Ascending aorta (tissue), 2 donors: ENCODE data around the gene OR2AE1. TPM values are rescaled to one million over a fixed set of nuclear protein-coding genes. Genes with fewer than 3 reads are reported as not detected.

ENCODE experiments used
- DNase-seq, 2 donors: peaks; one replicate each; pipeline ENCODE4 v3.0.0-alpha.2; 2019; ENCODE audit warnings: low spot score in 2 of 2
- H3K27ac ChIP-seq, 2 donors: fragments of 200-600 bp; sonication (generic); one replicate each; pipeline ENCODE4 v1.5.1; 2016 to 2017; ENCODE audit warnings: mild to moderate bottlenecking in 1 of 2
- H3K27me3 ChIP-seq: fragments of 200-600 bp; sonication (generic); one replicate; pipeline ENCODE4 v1.5.1; 2017
- H3K36me3 ChIP-seq, 2 donors: fragments of 200-600 bp; sonication (generic); one replicate each; pipeline ENCODE4 v1.5.1; 2016
- H3K4me1 ChIP-seq, 2 donors: fragments of 200-600 bp; sonication (generic); one replicate each; pipeline ENCODE4 v1.5.1; 2016 to 2017; ENCODE audit warnings: mild to moderate bottlenecking in 1 of 2
- H3K4me3 ChIP-seq, 2 donors: fragments of 200-600 bp; sonication (generic); one replicate each; pipeline ENCODE4 v1.5.1; 2016 to 2017; ENCODE audit warnings: mild to moderate bottlenecking in 1 of 2
- H3K9me3 ChIP-seq, 2 donors: fragments of 200-600 bp; sonication (generic); one replicate each; pipeline ENCODE4 v1.5.1; 2016
- intact Hi-C: fragments of 100-400 bp; cut with DNase I; formaldehyde crosslinking; loops from one replicate; pipeline ENCODE4 v1.15.1; 2023
- total RNA-seq: library from RNA; depleted of rRNA; stranded (reverse); fragments of >200 nt; gene quantifications from one replicate; pipeline ENCODE4 v1.1.0, GENCODE V29; 2016
- TF ChIP-seq, protein P1 (sequence below), 3 experiments: fragments of 200-600 bp in 2 of 3; fragments of 450-650 bp in 1 of 3; sonication (generic) in 2 of 3; IDR thresholded peaks; one replicate each; pipeline ENCODE4 v1.5.1; 2016 to 2019; ENCODE audit warnings: antibody characterized with exemption in 3 of 3, mild to moderate bottlenecking in 1 of 3, moderate library complexity in 1 of 3

The OR2AE1 gene, protein sequence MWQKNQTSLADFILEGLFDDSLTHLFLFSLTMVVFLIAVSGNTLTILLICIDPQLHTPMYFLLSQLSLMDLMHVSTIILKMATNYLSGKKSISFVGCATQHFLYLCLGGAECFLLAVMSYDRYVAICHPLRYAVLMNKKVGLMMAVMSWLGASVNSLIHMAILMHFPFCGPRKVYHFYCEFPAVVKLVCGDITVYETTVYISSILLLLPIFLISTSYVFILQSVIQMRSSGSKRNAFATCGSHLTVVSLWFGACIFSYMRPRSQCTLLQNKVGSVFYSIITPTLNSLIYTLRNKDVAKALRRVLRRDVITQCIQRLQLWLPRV
- total RNA-seq: not detected

DNA sequence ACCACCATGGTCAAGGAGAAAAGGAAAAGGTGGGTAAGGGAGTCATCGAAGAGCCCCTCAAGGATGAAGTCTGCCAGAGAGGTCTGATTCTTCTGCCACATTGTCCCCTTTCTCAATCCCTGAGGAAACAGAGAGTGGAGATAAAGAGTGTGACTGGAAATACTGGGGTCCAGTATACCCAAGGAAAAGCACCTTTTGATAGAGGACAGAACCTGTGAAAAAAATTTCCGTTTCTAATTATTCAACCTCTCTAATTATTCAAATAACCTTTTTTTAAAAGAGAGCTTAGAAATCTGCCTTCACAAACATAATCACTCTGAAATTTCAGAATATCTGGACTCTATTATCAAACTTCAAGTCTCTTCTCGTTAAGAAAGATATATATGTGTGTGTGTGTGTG lies at the start of gene OR2AE1:
Gene OR2AE1 (minus strand): TSS at position 101 of the 400 bp plus-strand sequence. CDS start 0 bp downstream, at position 101.
- no peaks in the 10 kb centered on the region for H3K9me3 ChIP-seq
- TF ChIP-seq, protein P1, sequence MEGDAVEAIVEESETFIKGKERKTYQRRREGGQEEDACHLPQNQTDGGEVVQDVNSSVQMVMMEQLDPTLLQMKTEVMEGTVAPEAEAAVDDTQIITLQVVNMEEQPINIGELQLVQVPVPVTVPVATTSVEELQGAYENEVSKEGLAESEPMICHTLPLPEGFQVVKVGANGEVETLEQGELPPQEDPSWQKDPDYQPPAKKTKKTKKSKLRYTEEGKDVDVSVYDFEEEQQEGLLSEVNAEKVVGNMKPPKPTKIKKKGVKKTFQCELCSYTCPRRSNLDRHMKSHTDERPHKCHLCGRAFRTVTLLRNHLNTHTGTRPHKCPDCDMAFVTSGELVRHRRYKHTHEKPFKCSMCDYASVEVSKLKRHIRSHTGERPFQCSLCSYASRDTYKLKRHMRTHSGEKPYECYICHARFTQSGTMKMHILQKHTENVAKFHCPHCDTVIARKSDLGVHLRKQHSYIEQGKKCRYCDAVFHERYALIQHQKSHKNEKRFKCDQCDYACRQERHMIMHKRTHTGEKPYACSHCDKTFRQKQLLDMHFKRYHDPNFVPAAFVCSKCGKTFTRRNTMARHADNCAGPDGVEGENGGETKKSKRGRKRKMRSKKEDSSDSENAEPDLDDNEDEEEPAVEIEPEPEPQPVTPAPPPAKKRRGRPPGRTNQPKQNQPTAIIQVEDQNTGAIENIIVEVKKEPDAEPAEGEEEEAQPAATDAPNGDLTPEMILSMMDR (IDR thresholded peaks at IDR 0.05): no peak
- H3K27me3 ChIP-seq: no peaks in the 10 kb centered on the region
- intact Hi-C loops: no loop called here
- H3K4me3 ChIP-seq: no peak within 1 kb of the TSS
- no peaks in the 10 kb centered on the region for H3K4me1 ChIP-seq
- no peaks in the 10 kb centered on the region for H3K36me3 ChIP-seq
- H3K27ac ChIP-seq: no peak within 1 kb of the TSS
- DNase-seq: no peak

DNA sequence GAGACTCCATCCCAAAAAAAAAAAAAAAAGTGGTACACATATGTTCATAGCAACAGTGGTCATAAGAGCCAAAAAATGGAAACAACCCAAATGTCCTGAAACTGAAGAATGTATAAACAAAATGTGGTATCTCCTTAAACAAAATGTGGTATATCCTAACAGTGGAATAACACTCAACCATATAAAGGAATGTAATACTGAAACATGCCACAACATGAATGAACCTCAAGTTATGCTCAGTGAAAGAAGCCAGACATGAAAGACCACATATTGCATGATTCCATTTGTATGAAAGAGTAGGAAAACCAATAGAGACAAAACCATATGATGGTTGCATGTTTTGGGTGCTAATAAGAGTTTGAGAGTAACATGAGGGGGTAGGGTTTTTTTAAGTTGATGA lies 49.5 kb upstream of the OR2AE1 start:
- Histone ChIP-seq H3K4me1 (no peaks in the 10 kb centered on the region), H3K36me3 (no peaks in the 10 kb centered on the region), H3K27ac (no peak overlapping the region), H3K9me3 (no peaks in the 10 kb centered on the region), H3K4me3 (no peak overlapping the region), H3K27me3 (no peaks in the 10 kb centered on the region)
- intact Hi-C loops: no loop called here
- DNase-seq: no peak
- TF ChIP-seq, protein P1 (IDR thresholded peaks at IDR 0.05): no peak

DNA sequence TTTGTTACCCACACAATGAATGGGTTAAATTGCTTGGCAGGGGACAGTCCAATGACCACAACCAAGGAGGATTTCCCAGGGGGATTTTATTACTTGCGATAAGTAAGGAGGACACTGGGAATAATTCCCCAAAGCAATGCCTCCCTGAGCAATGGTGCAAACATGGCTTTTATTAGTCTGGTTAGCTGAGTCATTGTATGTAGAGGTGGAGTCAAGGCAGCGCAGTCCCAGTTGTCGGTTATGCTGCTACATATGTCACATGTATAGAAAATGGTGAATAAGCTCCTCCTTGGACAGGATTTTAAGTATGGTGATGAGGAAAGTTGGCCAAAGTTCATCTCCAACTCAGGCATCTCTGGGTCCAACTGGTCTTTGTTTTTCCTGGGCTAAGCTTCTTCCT lies 46.4 kb upstream of the OR2AE1 start:
- TF ChIP-seq, protein P1 (IDR thresholded peaks at IDR 0.05): no peak
- Histone ChIP-seq H3K9me3 (no peaks in the 10 kb centered on the region), H3K4me3 (no peak overlapping the region), H3K27ac (no peak overlapping the region), H3K4me1 (peaks cover 8% of the 10 kb centered on the region in 2 donors), H3K36me3 (no peaks in the 10 kb centered on the region), H3K27me3 (no peaks in the 10 kb centered on the region)
- intact Hi-C loops: no loop called here
- no peak for DNase-seq

DNA sequence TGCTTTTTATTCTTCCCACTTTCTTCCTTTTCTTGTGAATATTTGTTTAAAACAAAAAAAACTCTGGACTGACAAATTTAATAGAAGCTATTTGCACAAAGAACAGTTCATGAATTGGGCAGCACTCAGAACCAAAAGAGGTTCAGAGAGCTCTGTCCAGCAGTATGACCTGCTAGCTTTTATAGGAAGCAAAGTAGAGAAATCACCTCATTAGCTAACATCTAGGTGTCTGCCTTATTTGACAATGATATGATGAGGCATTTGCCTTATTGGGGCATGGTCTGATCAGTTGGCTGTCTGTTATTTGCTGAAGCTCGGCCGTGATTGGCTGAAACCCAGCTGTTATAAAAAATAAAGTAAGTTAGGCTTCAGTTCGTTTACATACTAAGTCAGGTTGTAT lies 43.3 kb upstream of the OR2AE1 start:
- H3K27ac ChIP-seq: peak overlapping the region; percentile 93 to 96
- DNase-seq: no peak
- TF ChIP-seq, protein P1 (IDR thresholded peaks at IDR 0.05): no peak
- peaks cover 0 to 7% of the 10 kb centered on the region in 2 donors for H3K36me3 ChIP-seq
- peak overlapping the region; percentile 87 to 94 for H3K4me3 ChIP-seq
- no peaks in the 10 kb centered on the region for H3K9me3 ChIP-seq
- intact Hi-C loops: no loop called here
- H3K4me1 ChIP-seq: peaks cover 19 to 26% of the 10 kb centered on the region in 2 donors
- no peaks in the 10 kb centered on the region for H3K27me3 ChIP-seq

DNA sequence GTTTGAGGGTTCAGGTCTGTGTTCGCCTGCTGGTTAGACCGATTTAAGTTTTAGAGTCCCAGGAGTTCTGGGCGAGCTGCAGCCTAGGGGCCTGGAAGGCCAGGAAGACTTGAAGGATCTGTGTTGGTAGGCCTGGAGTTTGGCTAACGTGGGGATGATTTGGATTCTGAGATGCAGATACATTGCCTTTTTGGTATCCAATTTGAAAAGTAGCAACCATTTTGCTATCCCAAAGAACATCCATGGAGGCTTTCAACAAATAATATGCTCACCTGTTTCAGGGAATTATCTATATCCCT lies 42.9 kb upstream of the OR2AE1 start:
- Histone ChIP-seq H3K9me3 (no peaks in the 10 kb centered on the region), H3K4me1 (peaks cover 19 to 26% of the 10 kb centered on the region in 2 donors), H3K27me3 (no peaks in the 10 kb centered on the region), H3K36me3 (peaks cover 0 to 7% of the 10 kb centered on the region in 2 donors), H3K27ac (peak overlapping the region; percentile 93 to 96), H3K4me3 (peak overlapping the region; percentile 87 to 94)
- TF ChIP-seq, protein P1 (IDR thresholded peaks at IDR 0.05): no peak
- no peak for DNase-seq
- intact Hi-C loops: loop anchor here (2.0 to 10.0 kb wide), 5 partner anchors 59 to 1325 kb away; partner anchors contain the start of genes FIS1, ZNF3, ZNF655 and ZSCAN25
